ENCODE data around the gene SLC9A9. TPM values are rescaled to one million over a fixed set of nuclear protein-coding genes. Genes with fewer than 3 reads are reported as not detected.

Gene SLC9A9
- total RNA-seq, 1 donor, result 15.1 TPM

GRCh38 chr3:143559296-143559695 lies 289.0 kb downstream of the SLC9A9 start:
- Histone ChIP-seq H3K27me3 (ENCODE audit: insufficient read depth, low read length) (no peaks in the 10 kb centered on the region), H3K9me3 (ENCODE audit: low read depth, low read length) (peaks cover 6% of the 10 kb centered on the region), H3K4me1 (ENCODE audit: insufficient read depth, low read length) (no peaks in the 10 kb centered on the region), H3K4me3 (ENCODE audit: low read length) (no peak overlapping the region)

GRCh38 chr3:143552851-143553250 lies 295.4 kb downstream of the SLC9A9 start:
- Histone ChIP-seq H3K4me3 (ENCODE audit: low read length) (no peak overlapping the region), H3K9me3 (ENCODE audit: low read depth, low read length) (peaks cover under 1% of the 10 kb centered on the region), H3K27me3 (ENCODE audit: insufficient read depth, low read length) (no peaks in the 10 kb centered on the region), H3K4me1 (ENCODE audit: insufficient read depth, low read length) (no peaks in the 10 kb centered on the region)

- Histone ChIP-seq H3K27me3 (ENCODE audit: insufficient read depth, low read length) (no peaks in the 10 kb centered on the region), H3K4me3 (ENCODE audit: low read length) (no peak overlapping the region), H3K4me1 (ENCODE audit: insufficient read depth, low read length) (no peaks in the 10 kb centered on the region), H3K9me3 (ENCODE audit: low read depth, low read length) (no peaks in the 10 kb centered on the region)
These were observed 296.5 kb downstream of the SLC9A9 start for GRCh38 chr3:143551761-143552160.

DNA sequence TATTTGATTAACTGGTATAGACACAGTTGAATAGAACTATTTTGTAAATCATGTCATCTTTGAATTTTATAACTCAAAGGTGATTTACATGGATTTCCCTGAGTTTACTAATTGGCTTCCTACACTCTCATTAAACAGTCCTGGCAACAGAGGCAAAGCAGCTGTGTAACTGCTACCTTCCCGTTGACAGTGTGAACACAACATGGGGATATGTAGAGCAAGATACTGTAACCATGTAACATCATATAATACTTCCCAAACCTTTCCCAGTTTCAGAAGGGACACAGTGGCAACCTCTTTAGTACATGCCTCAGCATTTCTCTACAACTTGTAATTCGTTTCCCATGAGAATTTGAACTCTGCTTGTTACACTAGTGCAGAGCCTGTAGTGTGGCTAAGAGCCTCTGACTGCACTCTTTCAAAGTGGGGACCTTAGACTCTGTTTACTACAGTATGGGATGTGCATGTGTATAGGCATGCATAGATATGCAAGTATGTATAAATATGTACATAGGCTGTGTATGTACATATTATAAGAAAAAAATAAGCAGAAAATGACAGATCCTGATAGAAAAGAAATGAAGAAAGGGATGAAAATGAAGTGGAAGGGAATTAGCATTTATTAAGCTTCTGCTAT lies 299.3 kb downstream of the SLC9A9 start:
- Histone ChIP-seq H3K9me3 (ENCODE audit: low read depth, low read length) (no peaks in the 10 kb centered on the region), H3K27me3 (ENCODE audit: insufficient read depth, low read length) (no peaks in the 10 kb centered on the region), H3K4me1 (ENCODE audit: insufficient read depth, low read length) (no peaks in the 10 kb centered on the region), H3K4me3 (ENCODE audit: low read length) (no peak overlapping the region)

GRCh38 chr3:143548393-143548792 lies 299.9 kb downstream of the SLC9A9 start:
- Histone ChIP-seq H3K9me3 (ENCODE audit: low read depth, low read length) (no peaks in the 10 kb centered on the region), H3K4me1 (ENCODE audit: insufficient read depth, low read length) (no peaks in the 10 kb centered on the region), H3K4me3 (ENCODE audit: low read length) (no peak overlapping the region), H3K27me3 (ENCODE audit: insufficient read depth, low read length) (no peaks in the 10 kb centered on the region)

GRCh38 chr3:143538577-143538981 lies 309.7 kb downstream of the SLC9A9 start:
- Histone ChIP-seq H3K4me3 (ENCODE audit: low read length) (no peak overlapping the region), H3K27me3 (ENCODE audit: insufficient read depth, low read length) (no peaks in the 10 kb centered on the region), H3K9me3 (ENCODE audit: low read depth, low read length) (no peaks in the 10 kb centered on the region), H3K4me1 (ENCODE audit: insufficient read depth, low read length) (peaks cover 5% of the 10 kb centered on the region)

GRCh38 chr3:143538061-143538460 lies 310.2 kb downstream of the SLC9A9 start:
- H3K27me3 ChIP-seq (ENCODE audit: insufficient read depth, low read length), result no peaks in the 10 kb centered on the region
- no peak overlapping the region for H3K4me3 ChIP-seq (ENCODE audit: low read length)
- no peaks in the 10 kb centered on the region for H3K9me3 ChIP-seq (ENCODE audit: low read depth, low read length)
- peaks cover 5% of the 10 kb centered on the region for H3K4me1 ChIP-seq (ENCODE audit: insufficient read depth, low read length)

DNA sequence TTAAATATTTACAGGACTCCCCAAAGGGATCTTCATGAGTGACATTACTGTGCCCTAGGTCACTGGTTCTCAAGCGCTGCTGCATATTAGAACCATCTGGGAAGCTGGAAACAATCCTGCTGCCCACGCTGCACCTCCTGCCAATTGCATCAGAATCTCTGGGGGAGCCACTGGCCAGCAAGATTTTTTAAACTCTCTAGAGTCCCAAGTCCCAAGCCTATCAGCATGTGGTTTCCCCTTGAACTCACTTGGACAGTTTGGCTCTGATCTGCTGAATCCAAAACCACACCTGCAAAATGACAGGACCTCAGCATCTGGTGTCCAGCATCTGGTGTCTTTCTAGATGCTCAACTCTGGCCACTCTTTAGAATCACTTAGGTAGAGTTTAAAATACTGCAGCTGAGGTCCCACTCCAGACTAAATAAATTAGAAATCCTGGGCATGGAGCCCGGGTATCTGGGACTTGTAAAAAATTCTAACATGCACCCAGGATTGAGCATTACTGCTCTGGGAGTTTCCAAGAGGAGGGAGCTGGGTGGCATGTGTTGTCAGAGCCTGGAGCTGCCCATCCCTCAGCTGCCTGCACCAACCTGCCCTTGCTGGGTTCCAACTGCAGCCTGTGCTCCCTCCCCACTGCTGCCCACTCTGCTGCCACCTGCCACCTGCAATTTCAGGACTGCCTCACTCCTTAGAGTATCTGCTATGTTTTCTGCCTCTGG lies 311.3 kb downstream of the SLC9A9 start:
- Histone ChIP-seq H3K27me3 (ENCODE audit: insufficient read depth, low read length) (no peaks in the 10 kb centered on the region), H3K4me3 (ENCODE audit: low read length) (no peak overlapping the region), H3K9me3 (ENCODE audit: low read depth, low read length) (no peaks in the 10 kb centered on the region), H3K4me1 (ENCODE audit: insufficient read depth, low read length) (peaks cover 5% of the 10 kb centered on the region)

DNA sequence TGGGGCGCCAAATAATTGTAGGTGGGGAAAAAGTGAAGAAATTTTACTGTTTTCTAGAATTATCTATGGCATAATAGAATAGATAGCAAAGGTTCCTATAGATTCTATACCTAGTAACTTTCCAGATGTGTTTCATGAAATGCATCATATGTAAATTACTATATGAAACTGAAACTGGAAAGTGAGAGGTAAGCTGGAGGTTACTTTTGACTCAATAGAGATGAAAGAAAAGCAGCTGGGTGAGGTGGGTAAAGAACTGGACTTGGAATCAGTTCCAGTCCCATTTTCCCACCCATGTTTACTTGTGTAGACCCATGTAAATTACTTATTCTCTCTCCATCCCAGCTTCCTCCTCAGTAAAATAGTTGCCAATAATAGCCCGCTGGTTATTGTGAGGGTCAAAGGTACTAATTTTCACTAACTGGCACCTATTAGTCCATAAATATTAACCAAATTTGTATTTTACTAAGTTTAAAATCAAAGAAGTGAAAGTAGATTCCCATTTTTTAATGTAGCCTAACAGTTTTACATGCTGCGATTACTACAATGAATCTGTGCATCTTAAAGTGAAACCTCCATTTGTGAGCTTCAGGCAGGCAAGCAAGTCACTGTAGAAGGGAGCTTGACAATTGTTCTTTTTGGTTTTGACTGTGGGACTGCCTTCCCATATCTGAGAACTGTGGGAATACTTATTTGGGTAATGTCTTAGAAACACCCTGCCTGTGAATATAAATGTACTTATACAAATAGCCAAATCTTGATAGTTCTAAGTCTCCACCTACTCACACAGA lies 312.1 kb downstream of the SLC9A9 start:
- peaks cover 5% of the 10 kb centered on the region for H3K4me1 ChIP-seq (ENCODE audit: insufficient read depth, low read length)
- H3K9me3 ChIP-seq (ENCODE audit: low read depth, low read length), result no peaks in the 10 kb centered on the region
- no peak overlapping the region for H3K4me3 ChIP-seq (ENCODE audit: low read length)
- no peaks in the 10 kb centered on the region for H3K27me3 ChIP-seq (ENCODE audit: insufficient read depth, low read length)

DNA sequence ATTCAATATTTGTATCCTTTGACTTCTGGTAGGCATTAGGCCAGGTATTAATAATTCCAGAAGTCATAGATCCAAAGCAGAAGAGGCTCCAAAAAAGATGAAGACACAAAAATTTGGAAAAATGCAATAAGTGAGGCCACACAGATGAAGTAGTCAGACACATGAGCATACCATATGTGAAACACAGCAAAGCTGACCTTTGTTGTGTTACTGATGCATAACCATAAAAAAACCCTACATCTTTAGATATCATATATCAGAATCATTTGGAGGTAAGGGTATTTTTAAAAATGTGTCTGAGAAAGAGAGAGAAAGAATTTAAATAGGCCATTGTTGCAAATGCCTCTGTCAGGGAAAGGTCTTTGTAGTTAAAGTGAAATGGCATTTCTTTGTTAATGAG lies 314.9 kb downstream of the SLC9A9 start:
- H3K4me1 ChIP-seq (ENCODE audit: insufficient read depth, low read length), result peaks cover 12% of the 10 kb centered on the region
- H3K9me3 ChIP-seq (ENCODE audit: low read depth, low read length), result no peaks in the 10 kb centered on the region
- H3K27me3 ChIP-seq (ENCODE audit: insufficient read depth, low read length), result no peaks in the 10 kb centered on the region
- H3K4me3 ChIP-seq (ENCODE audit: low read length), result no peak overlapping the region

DNA sequence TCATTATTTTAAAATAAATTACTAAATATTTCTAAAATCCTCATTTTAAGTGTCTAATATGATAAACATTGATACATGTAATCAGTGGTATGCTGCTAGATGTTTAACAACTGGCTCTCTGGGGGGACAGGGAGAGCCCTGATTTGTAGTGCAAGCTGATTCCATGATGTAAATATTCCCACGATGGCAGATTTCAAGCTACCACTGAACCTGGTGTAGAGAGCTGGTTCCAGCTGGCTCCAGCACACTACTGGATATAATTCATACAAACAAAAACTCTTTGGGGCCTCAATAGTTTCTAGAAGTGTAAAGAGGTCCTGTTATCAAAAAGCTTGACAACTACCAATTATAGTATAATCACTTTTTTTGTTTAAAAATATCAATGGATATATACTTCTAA lies 316.2 kb downstream of the SLC9A9 start:
- Histone ChIP-seq H3K27me3 (ENCODE audit: insufficient read depth, low read length) (no peaks in the 10 kb centered on the region), H3K9me3 (ENCODE audit: low read depth, low read length) (no peaks in the 10 kb centered on the region), H3K4me3 (ENCODE audit: low read length) (no peak overlapping the region), H3K4me1 (ENCODE audit: insufficient read depth, low read length) (peaks cover 19% of the 10 kb centered on the region)

DNA sequence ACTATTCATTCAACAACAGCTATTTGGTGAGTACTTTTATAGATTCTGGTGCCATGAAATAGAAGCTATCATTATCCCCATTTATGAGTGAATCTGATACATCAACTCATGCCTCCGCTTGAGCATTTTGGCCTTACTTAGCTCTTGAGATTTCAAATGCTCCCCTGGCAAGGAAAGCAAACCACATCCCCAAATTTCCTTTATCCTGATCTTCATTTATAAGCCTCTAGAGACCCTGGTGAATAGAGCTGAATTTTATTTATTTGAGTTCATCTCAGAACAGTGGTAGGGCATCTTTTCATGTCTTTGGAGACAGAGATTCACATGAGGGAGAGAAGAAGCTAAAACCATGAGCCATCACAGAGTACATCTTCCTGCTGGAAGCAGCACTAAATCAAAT lies 317.2 kb downstream of the SLC9A9 start:
- Histone ChIP-seq H3K4me1 (ENCODE audit: insufficient read depth, low read length) (peaks cover 17% of the 10 kb centered on the region), H3K27me3 (ENCODE audit: insufficient read depth, low read length) (no peaks in the 10 kb centered on the region), H3K4me3 (ENCODE audit: low read length) (no peak overlapping the region), H3K9me3 (ENCODE audit: low read depth, low read length) (no peaks in the 10 kb centered on the region)

DNA sequence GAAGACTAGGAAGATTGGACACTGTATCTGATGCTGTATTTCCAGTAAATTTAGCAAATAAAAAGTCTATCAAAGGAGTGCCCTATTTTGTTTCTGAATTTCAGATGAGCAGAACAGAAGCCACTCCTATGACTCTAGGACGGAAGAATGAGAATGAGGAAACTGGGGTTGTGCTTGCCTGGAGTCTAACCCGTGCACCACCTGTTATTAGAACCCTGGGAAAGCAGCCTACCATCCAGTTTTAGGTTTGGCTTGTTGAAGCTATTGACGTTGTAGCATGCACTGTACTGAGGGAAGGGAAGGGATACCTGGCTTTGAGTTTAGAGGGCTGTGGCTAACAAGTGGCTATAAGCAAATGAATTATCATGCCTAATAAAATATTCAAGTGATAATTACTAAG lies 318.5 kb downstream of the SLC9A9 start:
- H3K9me3 ChIP-seq (ENCODE audit: low read depth, low read length), result no peaks in the 10 kb centered on the region
- H3K4me3 ChIP-seq (ENCODE audit: low read length), result no peak overlapping the region
- peaks cover 17% of the 10 kb centered on the region for H3K4me1 ChIP-seq (ENCODE audit: insufficient read depth, low read length)
- H3K27me3 ChIP-seq (ENCODE audit: insufficient read depth, low read length), result no peaks in the 10 kb centered on the region

- Histone ChIP-seq H3K4me3 (ENCODE audit: low read length) (no peak overlapping the region), H3K4me1 (ENCODE audit: insufficient read depth, low read length) (peaks cover 17% of the 10 kb centered on the region), H3K27me3 (ENCODE audit: insufficient read depth, low read length) (no peaks in the 10 kb centered on the region), H3K9me3 (ENCODE audit: low read depth, low read length) (no peaks in the 10 kb centered on the region)
These were observed 319.2 kb downstream of the SLC9A9 start for GRCh38 chr3:143529018-143529478.

DNA sequence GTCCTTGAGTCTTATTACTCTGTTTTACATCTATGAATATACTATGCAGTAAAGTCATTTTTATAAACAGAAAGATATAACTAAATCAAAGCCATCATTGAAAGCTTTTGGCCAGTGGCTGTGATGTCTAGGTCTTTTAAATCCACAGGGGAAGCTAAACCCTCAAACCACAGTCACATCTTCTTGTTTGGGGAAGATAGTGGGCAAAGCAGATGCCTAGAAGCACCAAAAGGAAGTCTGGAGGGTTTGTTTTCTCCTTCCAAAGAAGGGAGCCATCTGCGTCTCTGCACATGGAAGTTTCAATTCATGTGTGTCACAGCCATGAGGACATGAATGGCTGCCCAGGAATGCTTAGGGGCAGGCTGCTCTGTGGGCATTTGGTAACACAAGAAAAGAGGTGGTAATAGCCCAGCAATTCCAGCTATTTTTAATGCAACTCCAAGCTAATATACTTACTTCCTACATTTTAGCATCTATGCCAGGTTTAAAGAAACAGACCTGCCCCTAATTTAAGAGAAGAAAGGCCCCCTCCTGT lies 322.2 kb downstream of the SLC9A9 start:
- Histone ChIP-seq H3K4me1 (ENCODE audit: insufficient read depth, low read length) (peaks cover 17% of the 10 kb centered on the region), H3K27me3 (ENCODE audit: insufficient read depth, low read length) (no peaks in the 10 kb centered on the region), H3K4me3 (ENCODE audit: low read length) (no peak overlapping the region), H3K9me3 (ENCODE audit: low read depth, low read length) (no peaks in the 10 kb centered on the region)
